SJSA1 (cell line): Measurements from ENCODE around the gene TMSB4X. TPM values are rescaled to one million over a fixed set of nuclear protein-coding genes. Genes with fewer than 3 reads are reported as not detected.

Experiments used
- DNase-seq, 2 experiments: peaks; one replicate each; pipeline ENCODE4 v3.0.0-alpha.2; 2015 to 2020; ENCODE audit warnings: low spot score in 2 of 2, low read depth in 1 of 2
- H3K27ac ChIP-seq: fragments of 250-450 bp; sonication (Bioruptor Pico); 2 replicates; pipeline ENCODE4 v1.5.1; 2020; ENCODE audit warnings: mild to moderate bottlenecking, moderate library complexity
- H3K27me3 ChIP-seq: fragments of 250-450 bp; sonication (Bioruptor Pico); replicated peaks from 2 replicates; pipeline ENCODE4 v1.5.1; 2020; ENCODE audit warnings: mild to moderate bottlenecking, moderate library complexity
- H3K36me3 ChIP-seq: fragments of 250-450 bp; sonication (Bioruptor Pico); 2 replicates; pipeline ENCODE4 v1.5.1; 2020; ENCODE audit warnings: mild to moderate bottlenecking
- H3K4me1 ChIP-seq: fragments of 250-450 bp; sonication (Bioruptor Pico); replicated peaks from 2 replicates; pipeline ENCODE4 v1.6.1; 2021; ENCODE audit warnings: mild to moderate bottlenecking
- H3K4me3 ChIP-seq: fragments of 250-450 bp; sonication (Bioruptor Pico); 2 replicates; pipeline ENCODE4 v1.5.1; 2020; ENCODE audit warnings: mild to moderate bottlenecking
- H3K9me3 ChIP-seq: fragments of 250-450 bp; sonication (Bioruptor Pico); replicated peaks from 2 replicates; pipeline ENCODE4 v1.5.1; 2020; ENCODE audit warnings: mild to moderate bottlenecking
- total RNA-seq: library from RNA; depleted of rRNA; stranded (reverse); fragments of >200 nt; shearing (Covaris generic); gene quantifications from 2 replicates; pipeline ENCODE4 v1.2.3, GENCODE V29; 2014

TMSB4X gene
- total RNA-seq, 1 experiment from 2014 or later = 4,755 TPM

DNA sequence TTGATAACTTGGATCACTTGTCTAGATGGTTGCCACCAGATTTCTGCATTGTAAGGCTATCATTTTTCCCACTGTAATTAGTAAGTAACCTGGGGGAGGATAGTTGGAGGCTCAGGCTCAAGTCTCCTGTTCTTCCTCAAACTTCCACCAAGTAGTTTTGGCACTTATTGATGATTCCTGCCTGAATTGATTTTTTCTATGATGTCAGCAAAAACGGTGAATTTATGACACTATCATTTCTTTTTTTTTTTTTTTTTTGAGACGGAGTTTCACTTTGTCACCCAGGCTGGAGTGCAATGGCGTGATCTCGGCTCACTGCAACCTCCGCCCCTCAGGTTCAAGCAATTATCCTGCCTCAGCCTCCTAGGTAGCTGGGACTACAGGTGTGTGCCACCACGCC is 12.4 kb downstream of the TMSB4X start:
- H3K27me3 ChIP-seq = no peaks in the 10 kb centered on the region
- H3K36me3 ChIP-seq = no peaks in the 10 kb centered on the region
- no peak overlapping the region for H3K27ac ChIP-seq
- H3K4me1 ChIP-seq = peaks cover 29% of the 10 kb centered on the region
- no peak overlapping the region for H3K4me3 ChIP-seq
- no peaks in the 10 kb centered on the region for H3K9me3 ChIP-seq
- no peak for DNase-seq

DNA sequence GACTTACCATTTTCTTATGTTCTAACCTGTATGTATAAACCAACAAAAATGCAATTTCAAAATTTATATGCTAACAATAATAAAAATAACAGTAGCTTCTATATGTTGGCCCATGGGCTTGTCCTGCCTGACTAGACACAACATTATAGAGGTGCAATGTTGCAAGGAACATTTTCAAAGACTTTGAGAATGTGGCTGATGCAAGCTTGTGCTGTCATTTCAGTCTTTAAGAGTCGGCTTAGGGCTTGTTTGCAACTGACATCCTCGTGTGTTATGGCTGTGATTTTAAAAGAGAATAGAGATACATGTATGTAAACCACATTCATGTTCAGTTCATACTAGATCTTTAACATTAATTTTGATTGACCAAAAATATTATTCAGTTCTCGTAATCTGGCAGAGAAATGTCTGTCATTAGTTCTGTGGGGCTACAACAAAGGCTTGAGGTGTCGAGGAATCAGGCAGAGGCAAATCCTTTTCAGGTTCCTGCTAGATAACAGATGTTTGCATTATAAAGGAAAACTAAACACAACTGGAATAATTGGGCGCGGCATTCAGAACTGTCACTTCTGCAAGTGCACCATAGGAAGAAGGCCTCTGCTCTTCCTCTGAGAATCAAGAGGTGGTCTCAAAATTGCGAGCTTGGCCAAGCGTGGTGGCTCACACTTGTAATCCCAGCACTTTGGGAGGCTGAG is 13.1 kb downstream of the TMSB4X start:
- DNase-seq = no peak
- Histone ChIP-seq H3K27me3 (no peaks in the 10 kb centered on the region), H3K27ac (no peak overlapping the region)

DNA sequence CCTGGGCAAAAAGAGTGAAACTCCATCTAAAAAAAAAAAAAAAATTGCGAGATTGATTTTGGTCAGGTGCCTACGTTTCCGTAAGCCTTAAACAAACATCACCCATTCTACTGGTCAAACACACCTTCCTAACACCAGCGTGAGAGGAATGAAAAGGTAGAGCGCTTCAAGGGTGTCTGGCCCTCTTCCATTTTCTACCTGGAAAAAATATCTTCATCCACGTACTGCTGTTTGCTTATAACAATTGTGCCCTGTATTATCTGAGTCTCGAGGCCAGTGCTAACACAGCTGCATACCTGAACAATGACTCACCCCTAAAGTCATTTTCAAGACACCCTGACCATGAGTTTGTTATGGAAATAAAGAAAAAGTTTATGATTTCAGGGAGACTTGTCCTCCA is 13.9 kb downstream of the TMSB4X start:
- DNase-seq = peak in 1 of 2 experiments; percentile 29

More for the DNA sequence above, 13.1 kb downstream of the TMSB4X start:
- no peak overlapping the region for H3K4me3 ChIP-seq
- no peaks in the 10 kb centered on the region for H3K9me3 ChIP-seq
- H3K4me1 ChIP-seq = peaks cover 34% of the 10 kb centered on the region
- H3K36me3 ChIP-seq = no peaks in the 10 kb centered on the region

DNA sequence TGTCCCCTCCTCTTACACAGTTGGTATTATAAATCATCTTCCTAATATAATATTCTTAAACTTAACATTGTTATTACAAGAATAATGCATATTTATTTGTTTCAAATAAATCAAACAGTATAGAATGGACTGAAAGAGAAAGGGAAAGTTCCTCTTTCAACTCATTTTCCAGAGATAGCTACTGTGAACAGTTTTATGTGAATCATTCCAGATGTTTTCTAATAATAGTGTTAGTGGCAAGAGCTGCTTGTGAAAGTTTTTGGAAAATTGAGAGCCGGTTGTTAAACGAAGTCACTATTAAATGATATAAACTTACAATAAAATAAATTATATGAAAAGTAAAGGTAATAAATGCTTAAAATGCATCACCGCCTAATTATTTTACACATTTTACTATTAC is 14.6 kb downstream of the TMSB4X start:
- no peaks in the 10 kb centered on the region for H3K27me3 ChIP-seq
- no peaks in the 10 kb centered on the region for H3K9me3 ChIP-seq
- DNase-seq = no peak
- H3K4me3 ChIP-seq = no peak overlapping the region
- no peak overlapping the region for H3K27ac ChIP-seq
- H3K4me1 ChIP-seq = peaks cover 43% of the 10 kb centered on the region
- H3K36me3 ChIP-seq = no peaks in the 10 kb centered on the region

More for the DNA sequence above, 13.9 kb downstream of the TMSB4X start:
- Histone ChIP-seq H3K27ac (peak overlapping the region; percentile 13; the same call in 1 of the 2 replicates), H3K27me3 (no peaks in the 10 kb centered on the region), H3K4me1 (peaks cover 41% of the 10 kb centered on the region), H3K36me3 (no peaks in the 10 kb centered on the region), H3K9me3 (no peaks in the 10 kb centered on the region), H3K4me3 (no peak overlapping the region)

DNA sequence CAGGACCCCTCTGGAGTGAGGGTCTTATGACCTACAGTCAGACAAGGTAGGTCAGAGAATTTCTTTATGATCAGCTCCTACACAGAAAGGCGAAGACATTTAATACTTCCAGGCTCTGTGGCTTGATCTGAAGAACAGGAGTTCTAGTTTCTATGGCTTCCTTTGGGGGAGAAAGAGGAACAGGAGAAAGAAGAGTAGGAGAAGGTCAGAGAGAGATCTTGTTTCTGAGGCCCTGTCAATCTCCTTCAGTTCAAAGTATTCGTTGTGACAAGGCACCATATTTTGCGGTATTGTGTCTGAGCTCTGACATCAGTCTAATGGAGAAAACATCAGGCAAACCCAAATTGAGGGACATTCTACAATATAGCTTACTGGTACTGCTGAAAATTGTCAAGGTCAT is 16.7 kb downstream of the TMSB4X start:
- no peak overlapping the region for H3K27ac ChIP-seq
- no peaks in the 10 kb centered on the region for H3K36me3 ChIP-seq
- no peaks in the 10 kb centered on the region for H3K27me3 ChIP-seq
- peaks cover 40% of the 10 kb centered on the region for H3K4me1 ChIP-seq
- DNase-seq = no peak
- no peaks in the 10 kb centered on the region for H3K9me3 ChIP-seq
- no peak overlapping the region for H3K4me3 ChIP-seq

GRCh38 chrX:12992544-12993118 is 17.7 kb downstream of the TMSB4X start:
- no peaks in the 10 kb centered on the region for H3K36me3 ChIP-seq
- no peak overlapping the region for H3K27ac ChIP-seq
- H3K27me3 ChIP-seq = no peaks in the 10 kb centered on the region
- no peaks in the 10 kb centered on the region for H3K9me3 ChIP-seq
- H3K4me3 ChIP-seq = no peak overlapping the region
- no peak for DNase-seq
- H3K4me1 ChIP-seq = peaks cover 40% of the 10 kb centered on the region

GRCh38 chrX:12993826-12994225 is 18.9 kb downstream of the TMSB4X start:
- peak in 1 of 2 experiments; percentile 56 for DNase-seq
- Histone ChIP-seq H3K9me3 (no peaks in the 10 kb centered on the region), H3K36me3 (no peaks in the 10 kb centered on the region), H3K4me1 (peaks cover 45% of the 10 kb centered on the region), H3K27me3 (no peaks in the 10 kb centered on the region), H3K4me3 (no peak overlapping the region), H3K27ac (no peak overlapping the region)

DNA sequence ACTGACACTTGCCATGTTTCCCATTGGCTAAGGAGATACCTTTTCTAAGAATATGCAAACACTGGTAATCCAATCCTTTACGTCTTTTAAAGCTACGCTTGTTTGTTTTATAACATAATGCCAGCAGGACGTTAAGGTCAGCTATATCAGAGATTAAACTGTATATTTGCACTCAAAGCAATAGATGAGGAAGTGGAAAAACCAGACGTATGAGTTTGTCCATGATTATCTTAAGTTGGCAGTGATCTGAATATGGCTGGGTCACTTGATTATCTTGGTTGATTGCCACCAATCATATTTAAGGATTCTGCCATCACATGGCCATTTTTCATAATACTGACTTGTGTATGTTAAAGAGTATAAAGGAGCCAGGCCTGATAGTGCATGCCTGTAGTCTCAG is 19.4 kb downstream of the TMSB4X start:
- peaks cover 40% of the 10 kb centered on the region for H3K4me1 ChIP-seq
- H3K27ac ChIP-seq = no peak overlapping the region
- no peaks in the 10 kb centered on the region for H3K27me3 ChIP-seq
- H3K4me3 ChIP-seq = no peak overlapping the region
- DNase-seq = no peak
- H3K36me3 ChIP-seq = no peaks in the 10 kb centered on the region
- H3K9me3 ChIP-seq = no peaks in the 10 kb centered on the region

GRCh38 chrX:12996934-12997435 is 22.1 kb downstream of the TMSB4X start:
- Histone ChIP-seq H3K36me3 (no peaks in the 10 kb centered on the region), H3K4me3 (no peak overlapping the region), H3K27me3 (no peaks in the 10 kb centered on the region), H3K4me1 (peaks cover 55% of the 10 kb centered on the region), H3K27ac (no peak overlapping the region), H3K9me3 (no peaks in the 10 kb centered on the region)
- DNase-seq = no peak

DNA sequence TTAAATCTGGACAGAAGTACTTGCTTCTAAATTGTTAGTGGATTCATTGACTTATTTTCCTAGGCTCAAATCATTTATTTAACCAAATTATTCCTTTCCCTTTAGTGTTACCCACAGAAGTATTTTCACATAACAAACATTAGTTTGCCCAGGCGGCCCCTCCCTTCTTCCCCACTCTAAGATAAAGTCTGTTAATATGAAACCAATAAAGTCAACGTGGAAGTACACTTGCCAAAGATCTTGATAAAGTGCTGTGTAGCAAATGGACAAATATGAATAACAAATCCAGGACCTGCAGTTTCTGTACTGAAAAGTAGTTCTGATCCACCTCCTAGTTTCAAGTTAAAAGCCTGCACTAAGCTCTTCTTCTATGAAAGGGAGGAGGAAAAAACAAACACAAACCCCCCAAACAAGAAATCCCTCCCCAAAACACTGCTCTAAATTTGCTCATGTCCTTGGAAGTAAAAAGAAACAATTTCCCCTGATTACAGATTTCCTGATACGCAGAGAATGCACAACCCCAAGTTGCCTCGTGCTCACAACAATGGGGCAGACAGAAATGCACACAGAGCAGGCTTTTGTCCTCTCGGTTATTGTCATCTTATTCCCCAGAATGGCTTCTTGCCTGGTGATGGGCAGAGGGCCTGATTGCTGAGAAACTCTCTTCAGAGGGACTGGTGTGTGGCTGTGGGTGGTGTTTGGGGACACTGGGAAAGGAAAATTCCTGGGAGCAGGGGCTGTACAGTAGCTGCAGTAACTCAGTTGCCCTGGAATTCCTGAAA is 23.2 kb downstream of the TMSB4X start:
- Histone ChIP-seq H3K27ac (no peak overlapping the region), H3K4me3 (no peak overlapping the region), H3K36me3 (no peaks in the 10 kb centered on the region), H3K27me3 (no peaks in the 10 kb centered on the region), H3K9me3 (no peaks in the 10 kb centered on the region), H3K4me1 (peaks cover 53% of the 10 kb centered on the region)
- no peak for DNase-seq

DNA sequence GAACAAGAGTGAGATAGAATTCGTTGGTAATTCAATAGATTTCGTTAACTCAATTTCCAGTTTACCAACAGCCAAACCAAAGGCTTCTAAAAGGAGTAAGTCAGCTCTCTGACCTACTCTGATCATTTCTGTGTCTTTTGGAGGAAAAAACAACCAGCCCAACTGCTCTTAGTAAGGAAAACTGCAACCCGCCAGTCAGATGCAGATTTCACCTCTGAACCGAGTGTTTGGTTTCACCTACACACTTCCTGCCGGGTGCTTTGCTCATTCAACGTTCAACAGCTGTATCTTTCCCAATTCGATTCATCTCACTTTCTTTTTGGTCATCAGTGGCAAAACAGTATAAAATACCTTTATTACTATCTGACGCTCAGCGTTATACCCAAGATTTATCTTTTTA is 24.5 kb downstream of the TMSB4X start:
- no peak overlapping the region for H3K27ac ChIP-seq
- peaks cover 41% of the 10 kb centered on the region for H3K4me1 ChIP-seq
- no peak for DNase-seq
- no peaks in the 10 kb centered on the region for H3K36me3 ChIP-seq
- no peak overlapping the region for H3K4me3 ChIP-seq
- H3K9me3 ChIP-seq = no peaks in the 10 kb centered on the region
- no peaks in the 10 kb centered on the region for H3K27me3 ChIP-seq

GRCh38 chrX:13000301-13000811 is 25.4 kb downstream of the TMSB4X start:
- DNase-seq = no peak
- Histone ChIP-seq H3K4me1 (peaks cover 40% of the 10 kb centered on the region), H3K36me3 (no peaks in the 10 kb centered on the region), H3K9me3 (no peaks in the 10 kb centered on the region), H3K27ac (peak overlapping the region; percentile 42), H3K27me3 (no peaks in the 10 kb centered on the region), H3K4me3 (no peak overlapping the region)

GRCh38 chrX:13001097-13001496 is 26.2 kb downstream of the TMSB4X start:
- no peak overlapping the region for H3K4me3 ChIP-seq
- H3K4me1 ChIP-seq = peaks cover 35% of the 10 kb centered on the region
- H3K27me3 ChIP-seq = no peaks in the 10 kb centered on the region
- peak overlapping the region; percentile 42 for H3K27ac ChIP-seq
- no peak for DNase-seq
- no peaks in the 10 kb centered on the region for H3K36me3 ChIP-seq
- no peaks in the 10 kb centered on the region for H3K9me3 ChIP-seq
